ENCODE data around the gene PHLDB1.

The PHLDB1 gene

DNA sequence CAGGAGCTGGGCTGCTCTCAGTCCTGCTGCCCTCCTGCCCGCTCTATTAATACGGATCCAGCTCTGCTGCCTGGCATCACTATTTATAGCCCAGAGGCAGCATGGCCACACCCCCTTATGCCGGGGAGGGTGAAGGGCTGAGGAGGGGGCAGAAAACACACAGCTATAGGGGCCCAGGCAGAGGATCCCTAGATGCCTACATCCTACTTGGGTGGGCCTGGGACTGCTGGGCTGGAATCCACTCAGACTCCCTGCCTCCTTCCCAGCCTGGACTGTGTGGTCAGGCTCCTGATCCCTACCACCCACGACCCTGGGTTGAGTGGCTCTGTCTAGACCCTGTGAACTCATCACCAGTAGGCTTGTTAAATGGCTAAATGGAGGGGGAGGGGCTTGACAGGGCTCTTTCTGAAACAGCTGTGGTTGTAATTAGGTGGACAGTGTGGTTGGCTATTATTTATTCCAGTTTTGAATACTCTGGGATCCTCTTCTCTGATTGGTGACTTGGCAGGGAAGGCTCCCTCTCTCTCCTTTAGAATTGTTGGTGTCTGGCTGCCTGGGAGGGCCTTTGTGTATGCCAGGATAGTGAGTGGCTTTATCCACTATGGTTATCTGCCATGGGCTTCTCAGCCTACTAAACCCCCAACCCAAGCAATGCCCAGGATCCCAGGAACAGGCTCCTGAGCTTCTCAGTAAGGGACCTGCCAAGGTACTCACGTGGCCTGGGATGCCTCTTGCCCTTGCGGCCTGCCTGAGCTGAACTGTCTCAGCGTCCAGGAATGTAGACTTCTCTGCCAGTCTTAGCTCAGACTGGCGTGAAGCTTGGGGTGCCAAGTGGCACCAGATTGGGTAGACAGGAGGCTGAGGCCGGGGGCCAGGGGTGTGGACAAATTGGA, 15.2 kb downstream of the PHLDB1 start:
- DNase-seq (ENCODE audit: low read depth) = no peak

DNA sequence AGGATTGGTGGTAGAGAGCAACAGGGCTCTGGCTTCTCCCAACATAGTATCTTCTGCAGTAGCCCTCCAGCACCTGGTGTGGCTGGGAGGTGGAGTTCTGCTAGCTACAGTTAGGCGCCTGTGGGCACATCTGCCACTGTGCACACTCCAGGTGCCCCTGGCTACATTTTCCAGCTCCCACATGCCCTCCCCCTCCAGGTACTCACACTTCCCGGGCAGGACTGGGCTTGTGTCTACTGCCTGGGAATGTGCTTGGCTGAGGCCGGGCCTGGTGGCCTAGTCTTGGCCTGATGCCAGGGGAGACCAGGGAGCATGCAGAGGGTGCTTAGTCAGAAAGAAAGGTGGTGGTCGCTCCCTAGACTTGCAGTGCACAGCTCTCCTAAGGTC, 15.8 kb downstream of the PHLDB1 start:
- DNase-seq (ENCODE audit: low read depth) = no peak

DNA sequence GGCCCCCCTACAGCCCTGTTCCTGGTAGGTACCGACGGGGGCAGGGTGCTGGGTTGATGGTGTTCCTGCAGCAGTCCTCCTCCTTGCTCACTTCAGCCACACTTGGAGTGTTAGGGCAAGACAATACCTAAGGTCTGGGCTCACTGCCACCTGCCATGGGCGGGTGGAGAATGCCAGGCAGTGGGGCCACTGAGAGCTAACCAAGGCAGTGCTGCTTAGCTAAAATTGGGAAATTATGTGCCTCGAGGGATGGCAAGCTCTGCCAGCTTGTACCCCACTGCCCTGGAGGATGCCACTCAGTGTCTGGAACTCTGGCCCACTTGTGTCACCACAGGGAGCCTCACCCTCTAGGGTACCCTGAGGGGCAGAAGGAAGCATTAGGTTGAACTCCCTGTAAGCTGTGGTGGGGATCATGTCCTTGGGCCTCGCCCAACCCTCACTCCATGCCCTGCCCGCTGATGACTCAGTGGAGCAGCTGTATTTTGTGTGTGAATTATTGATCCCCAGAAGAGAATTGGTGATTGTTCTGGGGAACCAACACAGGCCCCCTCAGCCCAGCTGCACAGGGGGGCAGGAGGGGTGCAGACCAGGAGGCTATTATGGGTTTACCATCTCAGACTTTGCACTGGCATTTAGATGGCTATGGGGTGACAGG, 17.7 kb downstream of the PHLDB1 start:
- no peak for DNase-seq (ENCODE audit: low read depth)

DNA sequence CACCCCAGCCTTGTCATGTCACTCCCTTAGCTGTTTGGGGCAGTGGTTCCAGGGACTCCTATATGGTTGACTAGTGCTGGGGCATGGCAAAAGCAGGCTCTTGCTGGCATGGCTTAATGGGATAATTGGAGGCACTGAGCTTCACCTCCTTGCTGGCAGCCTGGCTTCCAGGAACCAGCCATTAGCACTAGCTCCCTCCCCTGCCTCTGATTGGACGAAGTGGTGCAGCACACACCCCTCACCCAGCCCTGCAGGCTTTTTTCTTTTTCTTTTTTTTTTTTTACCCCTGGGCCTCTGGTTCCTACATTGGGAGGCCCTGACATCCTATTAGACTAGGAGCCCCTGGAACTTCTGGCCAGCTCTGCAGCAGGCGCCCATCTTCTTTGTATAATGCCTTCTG, 18.6 kb downstream of the PHLDB1 start:
- DNase-seq (ENCODE audit: low read depth) = no peak

DNA sequence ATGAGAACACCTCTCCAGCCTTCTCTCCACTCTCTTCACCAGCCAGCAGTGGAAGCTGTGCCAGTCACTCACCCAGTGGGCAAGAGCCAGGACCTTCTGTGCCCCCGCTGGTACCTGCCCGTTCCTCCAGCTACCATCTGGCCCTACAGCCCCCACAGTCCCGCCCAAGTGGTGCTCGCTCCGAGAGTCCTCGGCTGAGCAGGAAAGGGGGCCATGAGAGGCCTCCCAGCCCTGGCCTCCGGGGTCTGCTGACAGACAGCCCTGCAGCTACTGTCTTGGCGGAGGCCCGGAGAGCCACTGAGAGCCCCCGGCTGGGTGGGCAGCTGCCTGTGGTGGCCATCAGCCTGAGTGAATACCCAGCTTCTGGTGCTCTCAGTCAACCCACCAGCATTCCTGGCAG, 20.2 kb downstream of the PHLDB1 start:
- no peak for DNase-seq (ENCODE audit: low read depth)

DNA sequence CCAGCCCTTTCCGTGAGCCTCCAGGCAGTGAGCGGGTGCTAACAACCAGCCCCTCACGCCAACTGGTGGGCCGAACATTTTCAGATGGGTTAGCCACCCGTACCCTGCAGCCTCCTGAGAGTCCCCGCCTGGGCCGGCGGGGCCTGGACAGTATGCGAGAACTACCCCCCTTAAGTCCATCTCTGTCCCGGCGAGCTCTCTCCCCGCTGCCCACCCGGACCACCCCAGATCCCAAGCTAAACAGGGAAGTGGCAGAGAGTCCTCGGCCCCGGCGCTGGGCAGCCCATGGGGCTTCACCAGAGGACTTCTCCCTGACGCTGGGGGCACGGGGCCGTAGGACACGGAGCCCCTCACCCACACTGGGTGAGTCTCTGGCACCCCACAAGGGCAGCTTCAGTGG, 20.6 kb downstream of the PHLDB1 start:
- DNase-seq (ENCODE audit: low read depth) = no peak

DNA sequence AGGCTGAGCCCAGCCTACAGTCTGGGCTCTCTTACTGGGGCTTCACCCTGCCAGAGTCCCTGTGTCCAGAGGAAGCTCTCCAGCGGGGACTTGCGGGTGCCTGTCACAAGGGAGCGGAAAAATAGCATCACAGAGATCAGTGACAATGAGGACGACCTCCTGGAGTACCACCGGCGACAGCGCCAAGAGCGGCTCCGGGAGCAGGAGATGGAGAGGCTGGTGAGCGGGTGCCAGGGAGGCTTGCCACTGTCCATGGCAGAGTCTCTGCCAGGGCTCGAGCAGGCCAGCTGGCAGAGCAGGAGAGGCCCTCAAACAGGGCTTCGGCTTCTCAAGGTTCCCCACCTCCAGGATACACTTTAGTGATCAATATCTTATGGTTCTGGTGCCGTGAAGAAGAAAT, 21.0 kb downstream of the PHLDB1 start:
- no peak for DNase-seq (ENCODE audit: low read depth)

DNA sequence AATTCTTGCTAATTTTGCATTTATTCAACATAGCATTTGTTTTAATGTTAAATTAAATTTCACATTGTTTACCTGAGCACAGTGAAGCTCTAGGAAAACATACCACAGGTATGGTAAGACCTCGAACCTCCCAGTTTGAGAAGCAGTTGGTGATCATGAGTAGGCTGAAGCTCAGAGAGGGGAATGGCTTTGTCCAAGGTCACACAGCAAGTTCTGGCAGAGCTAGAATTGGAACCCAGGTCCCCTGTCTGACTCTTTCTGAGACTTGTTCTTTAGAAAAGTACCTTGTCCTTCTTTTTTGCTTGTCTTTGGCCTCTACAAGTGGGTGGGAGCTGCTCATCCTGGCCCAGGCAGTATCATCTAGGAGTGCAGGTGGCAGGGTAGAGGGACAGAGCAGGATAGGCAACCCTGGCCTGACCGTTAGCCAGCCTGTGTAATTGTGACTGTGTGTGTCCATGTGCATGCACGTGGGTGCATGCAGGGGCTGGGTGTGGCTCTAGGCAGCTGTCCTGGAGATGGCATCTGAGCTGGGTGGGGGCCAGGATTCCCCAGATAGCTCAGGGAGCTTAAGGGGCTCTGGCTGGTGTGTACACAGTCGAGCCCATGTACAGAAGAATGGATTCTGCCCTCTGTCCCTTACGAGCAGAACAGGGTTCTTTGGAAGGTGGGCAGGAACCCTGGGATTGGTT, 21.6 kb downstream of the PHLDB1 start:
- DNase-seq (ENCODE audit: low read depth) = no peak

DNA sequence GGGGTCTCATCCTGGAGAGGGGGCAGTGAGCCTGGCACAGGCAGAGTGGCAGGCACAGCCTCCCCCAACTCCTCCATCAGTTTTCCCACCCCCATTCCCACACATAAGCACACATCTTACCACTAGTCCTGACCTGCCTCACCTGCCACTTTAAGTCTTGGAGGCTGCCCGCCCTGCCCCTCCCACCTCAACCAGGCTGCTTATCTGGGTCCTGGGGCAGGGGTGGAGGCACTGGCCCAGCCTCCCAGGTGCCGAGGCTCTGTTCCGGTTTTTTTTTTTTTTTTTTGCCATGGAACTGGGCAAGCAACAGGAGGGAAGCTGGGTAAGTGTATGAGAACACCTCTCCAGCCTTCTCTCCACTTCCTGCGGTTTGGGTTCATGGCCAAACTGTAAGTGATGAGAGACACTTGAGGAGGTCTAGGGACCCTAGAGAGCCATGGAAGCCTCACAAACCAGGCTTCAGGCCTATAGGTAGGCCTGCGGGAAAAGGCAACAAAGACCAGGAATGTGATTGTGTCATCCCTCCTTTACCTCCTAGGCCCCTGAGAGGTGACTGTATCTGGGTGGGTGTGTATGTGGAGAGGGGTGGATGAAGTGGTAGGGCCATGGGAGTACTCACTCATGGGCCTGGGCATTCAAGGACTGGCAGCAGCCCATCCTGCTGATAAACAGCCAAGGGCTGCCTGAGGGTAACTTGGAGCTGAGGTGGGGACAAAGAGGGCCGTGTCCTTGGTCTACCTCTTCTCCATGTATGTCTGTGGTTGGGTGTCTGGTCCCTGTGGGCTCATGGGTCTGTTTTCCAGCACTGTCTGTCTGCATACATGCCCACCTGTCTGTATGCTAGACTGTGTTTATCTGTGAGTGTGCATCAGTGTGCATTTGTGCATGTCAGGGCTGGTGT, 22.6 kb downstream of the PHLDB1 start:
- DNase-seq (ENCODE audit: low read depth) = no peak

DNA sequence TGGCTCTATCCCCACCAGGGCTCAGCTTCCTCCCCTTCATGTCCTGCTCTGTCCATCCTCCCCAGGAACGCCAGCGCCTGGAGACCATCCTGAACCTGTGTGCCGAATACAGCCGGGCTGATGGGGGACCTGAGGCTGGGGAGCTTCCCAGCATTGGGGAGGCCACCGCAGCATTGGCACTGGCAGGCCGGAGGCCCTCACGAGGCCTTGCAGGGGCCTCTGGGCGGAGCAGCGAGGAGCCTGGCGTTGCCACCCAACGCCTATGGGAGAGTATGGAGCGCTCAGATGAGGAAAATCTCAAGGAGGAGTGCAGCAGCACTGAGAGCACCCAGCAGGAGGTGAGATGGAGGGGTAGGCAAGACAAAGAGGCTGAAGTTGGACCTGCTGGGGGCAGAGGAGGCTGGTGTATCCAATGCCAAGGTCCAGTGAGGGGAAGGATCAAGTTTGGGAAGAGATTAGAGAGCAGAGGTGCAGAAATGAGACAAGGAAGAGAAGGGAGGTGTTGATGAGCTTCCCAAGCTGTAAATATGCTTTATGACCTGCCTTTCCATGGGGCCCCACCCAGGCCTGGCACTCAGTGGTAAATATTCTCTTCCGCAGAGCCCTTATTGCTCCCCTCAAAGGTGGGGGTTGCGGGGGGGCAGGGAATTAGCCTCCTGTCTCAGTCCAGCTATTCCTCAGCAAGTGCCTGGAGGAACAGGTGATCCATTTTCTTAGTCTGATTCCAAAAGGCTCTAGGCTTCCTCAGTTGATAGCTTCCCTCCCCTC, 23.9 kb downstream of the PHLDB1 start:
- no peak for DNase-seq (ENCODE audit: low read depth)

DNA sequence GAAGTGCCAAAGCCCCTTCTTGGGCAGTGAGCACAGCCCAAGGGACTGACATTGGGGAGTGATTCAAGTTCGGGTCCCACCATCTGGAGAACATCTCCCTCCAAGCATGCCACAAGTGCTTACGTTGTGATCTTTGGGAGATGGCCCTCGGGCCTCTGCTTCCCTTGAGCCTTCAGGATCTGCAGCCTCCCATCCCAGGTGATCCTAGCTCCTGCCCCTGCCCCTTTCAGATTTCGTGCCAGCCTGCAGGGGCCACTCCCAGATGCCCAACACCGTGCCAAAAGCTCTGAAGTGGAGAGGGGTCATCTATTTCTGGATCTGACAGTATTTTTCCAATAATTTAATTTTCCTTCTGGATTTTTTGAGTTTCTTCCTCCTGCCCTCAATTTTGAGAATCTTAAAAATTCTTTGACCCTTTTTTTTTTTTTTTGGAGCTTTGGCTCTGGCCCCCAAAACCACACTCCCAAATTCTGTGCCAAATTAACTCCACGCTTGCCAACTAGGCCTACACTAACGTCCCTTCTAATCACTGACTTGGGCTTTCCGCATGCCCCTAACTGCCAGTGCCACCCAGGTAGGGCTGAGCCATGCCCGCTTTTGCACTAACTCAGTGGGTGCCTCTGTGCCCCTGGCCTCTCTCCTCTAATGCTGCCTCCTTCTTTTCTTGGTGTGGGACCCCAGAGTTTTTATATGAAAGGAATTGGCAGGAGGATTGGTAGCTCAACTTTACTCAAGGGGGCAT, 25.3 kb downstream of the PHLDB1 start:
- no peak for DNase-seq (ENCODE audit: low read depth)

DNA sequence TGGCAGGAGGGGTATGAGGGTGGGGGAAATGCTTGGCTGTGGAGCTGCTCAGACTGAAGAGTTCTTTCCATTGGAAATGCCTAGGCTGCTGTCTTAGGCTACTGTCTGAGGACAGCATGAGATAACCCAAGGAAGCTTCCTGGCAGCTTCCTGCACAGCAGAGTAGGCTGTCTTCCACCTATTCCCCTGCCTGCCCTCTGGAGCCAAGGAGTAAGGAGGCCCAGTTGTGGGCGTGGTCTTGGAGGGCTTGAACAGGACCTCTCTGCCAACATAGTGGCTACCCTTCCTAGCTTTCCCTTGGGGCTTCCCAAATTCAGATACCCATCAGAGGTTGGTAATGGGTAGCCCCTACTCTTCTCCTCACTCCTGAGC, 25.9 kb downstream of the PHLDB1 start:
- DNase-seq (ENCODE audit: low read depth) = no peak

DNA sequence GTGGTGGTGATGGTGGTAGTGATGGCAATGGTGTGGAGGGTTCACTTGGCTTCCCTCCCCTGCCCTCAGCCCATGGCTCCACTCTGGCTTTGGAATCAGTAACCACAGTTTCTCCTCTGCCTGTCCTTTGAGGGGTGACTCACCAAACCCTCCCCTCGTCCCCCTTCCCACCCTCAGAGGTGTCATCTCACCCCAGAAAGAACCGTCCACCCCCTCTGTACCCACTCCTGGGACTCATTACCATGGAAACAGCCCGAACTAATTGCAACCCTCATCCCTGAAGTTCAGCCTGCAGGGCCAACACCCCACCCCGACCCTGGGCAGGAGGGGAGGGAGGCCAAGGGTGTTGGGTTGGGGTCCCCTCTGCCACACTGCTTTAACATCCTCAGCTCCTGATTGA, 26.6 kb downstream of the PHLDB1 start:
- DNase-seq (ENCODE audit: low read depth) = no peak

DNA sequence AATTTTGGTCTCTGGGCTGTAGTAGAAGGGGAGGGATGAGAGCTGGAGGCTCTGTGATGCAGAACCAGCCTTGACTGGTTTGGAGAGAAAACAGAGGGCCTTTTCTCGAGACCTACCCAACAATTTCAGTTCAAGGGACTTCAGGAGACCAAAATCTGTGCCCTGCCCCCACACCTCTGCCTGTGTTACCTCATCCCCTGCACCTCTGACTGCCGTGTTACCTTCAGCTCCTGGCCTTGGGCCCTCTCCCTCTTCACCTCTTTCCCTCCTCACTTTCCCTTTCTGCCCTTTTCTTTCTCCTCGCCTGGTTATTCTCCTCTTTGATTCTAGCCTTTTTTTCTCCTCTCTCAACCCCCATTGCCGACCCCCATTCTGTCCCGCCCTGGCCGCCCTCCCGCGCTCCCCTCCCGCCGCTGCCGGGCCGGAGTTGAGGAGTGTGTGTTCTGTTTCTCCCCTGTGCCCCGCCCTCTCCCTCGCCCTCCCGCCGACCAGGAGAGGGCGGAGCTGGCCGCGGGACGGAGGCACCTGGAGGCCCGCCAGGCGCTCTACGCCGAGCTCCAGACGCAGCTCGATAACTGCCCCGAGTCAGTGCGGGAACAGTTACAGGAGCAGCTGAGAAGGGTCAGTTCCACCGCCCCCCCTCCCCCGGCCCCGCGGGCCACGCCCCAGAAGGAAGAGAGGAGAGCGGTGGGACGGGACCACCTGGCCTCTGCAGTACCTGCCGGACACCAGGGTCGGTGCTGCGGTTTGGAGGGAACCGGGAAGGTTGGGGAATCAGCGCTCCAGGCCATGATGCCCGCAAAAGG, 27.2 kb downstream of the PHLDB1 start:
- DNase-seq (ENCODE audit: low read depth) = no peak

DNA sequence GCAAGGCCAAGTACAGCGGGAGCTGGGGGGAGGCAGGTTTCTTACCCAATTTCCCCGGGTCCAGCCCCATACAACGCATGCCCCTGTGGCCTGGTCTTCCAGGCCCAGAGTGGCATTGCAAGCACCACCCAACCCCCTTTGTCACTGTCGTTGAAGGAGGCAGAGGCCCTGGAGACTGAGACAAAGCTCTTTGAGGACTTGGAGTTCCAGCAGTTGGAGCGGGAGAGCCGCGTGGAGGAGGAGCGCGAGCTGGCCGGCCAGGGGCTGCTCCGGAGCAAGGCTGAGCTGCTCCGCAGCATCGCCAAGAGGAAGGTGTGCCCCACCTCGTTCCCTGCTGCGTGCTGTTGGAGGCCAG, 27.8 kb downstream of the PHLDB1 start:
- no peak for DNase-seq (ENCODE audit: low read depth)

DNA sequence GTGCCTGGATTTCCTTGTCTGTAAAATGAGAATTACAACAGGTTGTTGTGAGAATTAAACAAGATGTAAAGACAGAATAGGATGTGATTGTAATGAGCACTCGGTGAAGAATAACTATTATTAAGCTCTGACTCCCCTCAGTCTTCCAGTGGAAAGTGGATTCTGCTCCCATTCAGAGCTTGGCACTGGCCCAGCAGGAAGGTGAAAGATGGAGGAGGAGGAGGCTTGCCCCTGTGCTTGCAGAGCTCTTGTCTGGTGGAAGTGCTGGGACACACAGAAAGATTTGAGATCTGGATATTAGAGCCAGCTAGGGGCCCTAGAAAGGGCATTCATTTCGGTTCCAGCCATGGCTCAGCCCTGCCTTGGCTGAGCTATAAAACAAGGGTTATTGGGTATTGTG, 28.2 kb downstream of the PHLDB1 start:
- no peak for DNase-seq (ENCODE audit: low read depth)

DNA sequence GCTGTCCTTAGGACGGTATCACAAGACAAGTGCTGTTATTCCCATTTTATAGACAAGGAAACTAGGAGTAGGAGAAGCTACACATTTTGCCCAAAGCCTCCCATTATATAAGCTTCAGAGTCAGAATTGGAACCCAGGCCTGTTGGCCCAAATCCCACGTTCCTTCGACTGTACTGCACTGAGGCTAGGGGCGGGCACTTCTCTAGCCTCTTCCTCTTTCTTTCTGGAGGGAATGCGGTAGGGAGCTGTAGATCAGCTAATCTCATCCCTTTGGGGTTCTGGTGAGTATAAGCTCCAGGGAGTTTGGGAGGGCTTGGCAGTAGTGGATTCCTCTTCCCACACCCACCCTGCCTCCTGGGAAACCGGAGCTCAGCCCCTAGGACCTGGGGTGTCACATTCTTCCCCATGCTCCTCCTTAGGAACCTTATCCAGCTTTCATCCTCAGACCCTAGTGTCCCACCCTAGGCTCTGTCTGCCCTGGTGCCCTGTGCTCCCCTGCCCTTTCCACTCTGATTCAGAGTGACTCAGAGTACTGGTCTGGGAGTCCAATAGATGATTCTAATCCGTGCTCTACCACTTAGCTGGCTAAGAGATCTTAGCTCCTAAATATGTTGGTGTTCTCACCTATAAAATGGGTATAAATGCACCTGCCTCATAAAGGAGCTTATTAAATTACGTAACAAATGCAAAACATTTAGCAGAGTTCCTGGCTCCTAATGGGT, 29.3 kb downstream of the PHLDB1 start:
- DNase-seq (ENCODE audit: low read depth) = no peak

DNA sequence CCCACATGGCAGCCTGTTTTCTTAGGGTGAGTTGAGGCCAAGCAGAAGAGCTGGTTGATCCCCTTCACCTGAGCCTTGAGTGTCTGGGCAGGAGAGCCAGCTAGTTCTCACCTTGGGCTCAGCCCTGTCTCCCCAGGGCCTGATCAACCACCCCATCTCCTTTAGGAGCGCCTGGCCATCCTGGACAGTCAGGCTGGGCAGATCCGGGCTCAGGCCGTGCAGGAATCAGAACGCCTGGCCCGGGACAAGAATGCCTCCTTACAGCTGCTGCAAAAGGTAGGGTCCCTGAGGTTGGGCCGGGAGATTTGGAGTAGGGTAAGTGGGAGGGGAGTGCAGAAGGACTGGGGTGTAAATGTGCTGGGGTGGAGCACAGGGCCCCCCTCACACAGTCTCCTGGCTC, 31.3 kb downstream of the PHLDB1 start:
- no peak for DNase-seq (ENCODE audit: low read depth)

DNA sequence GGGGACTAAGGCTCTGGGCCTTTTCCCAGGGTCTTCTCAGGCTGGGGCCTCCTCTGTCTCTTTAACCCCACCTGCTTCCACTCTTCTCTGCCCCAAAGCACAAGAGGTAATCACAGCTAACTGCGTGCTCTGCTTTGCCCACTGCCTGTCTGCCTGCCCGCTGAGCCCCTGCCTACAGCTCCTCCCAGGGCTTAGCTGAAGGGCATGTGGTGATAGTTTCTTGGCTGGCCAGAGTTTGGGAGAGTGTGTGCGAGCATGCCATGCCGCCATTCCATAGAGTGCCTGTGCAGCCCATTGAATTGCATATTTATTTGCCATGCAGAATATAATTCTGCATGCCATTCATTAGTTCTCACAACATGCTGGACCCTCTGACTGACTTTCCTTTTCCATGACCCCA, 32.5 kb downstream of the PHLDB1 start:
- no peak for DNase-seq (ENCODE audit: low read depth)

Measured in activated T-cell treated with anti-CD3 and anti-CD28 coated beads for 1 hour (primary cell).